WI38 (cell line): ENCODE results near the gene TSSK3.

Source experiments
- H3K4me3 ChIP-seq: 2 replicates; pipeline ENCODE4 v1.5.1; 2011; ENCODE audit warnings: low read depth, mild to moderate bottlenecking, control low read depth, low read length
- CTCF ChIP-seq: IDR thresholded peaks from 2 replicates; pipeline ENCODE4 v1.5.1; 2012; ENCODE audit warnings: low read depth, mild to moderate bottlenecking, control low read depth, low read length

The TSSK3 gene

GRCh38 chr1:32362474-32363313 lies at the start of gene TSSK3, which contains the start of gene FAM229A:
Gene TSSK3, plus strand, starts transcription at chr1:32362539. Its CDS starts 163 bp downstream, at chr1:32362702.
Gene FAM229A, minus strand, starts transcription at chr1:32362485. Its CDS starts 394 bp downstream, at chr1:32362091.
- no peak within 1 kb of the TSS for H3K4me3 ChIP-seq
- TF ChIP-seq CTCF = no peak

GRCh38 chr1:32316903-32317277 lies 45.4 kb upstream of the TSSK3 start:
- no peak for TF ChIP-seq CTCF
- no peak overlapping the region for H3K4me3 ChIP-seq

- TF ChIP-seq CTCF = no peak
- H3K4me3 ChIP-seq = no peak overlapping the region
Observed at GRCh38 chr1:32318127-32318869, 44.0 kb upstream of the TSSK3 start.

GRCh38 chr1:32321712-32322291 lies 40.5 kb upstream of the TSSK3 start:
- TF ChIP-seq CTCF = no peak
- H3K4me3 ChIP-seq = no peak overlapping the region

- H3K4me3 ChIP-seq = no peak overlapping the region
Observed at GRCh38 chr1:32327204-32327603, 35.1 kb upstream of the TSSK3 start.

GRCh38 chr1:32329931-32330466 lies 32.3 kb upstream of the TSSK3 start:
- no peak for TF ChIP-seq CTCF
- no peak overlapping the region for H3K4me3 ChIP-seq

More at GRCh38 chr1:32327204-32327603, 35.1 kb upstream of the TSSK3 start:
- TF ChIP-seq CTCF = no peak
